Measurements from ENCODE around the gene HIVEP3. TPM values are rescaled to one million over a fixed set of nuclear protein-coding genes. Genes with fewer than 3 reads are reported as not detected.

Gene HIVEP3
- total RNA-seq, 1 donor from 2014 or later, result 11.0 TPM

DNA sequence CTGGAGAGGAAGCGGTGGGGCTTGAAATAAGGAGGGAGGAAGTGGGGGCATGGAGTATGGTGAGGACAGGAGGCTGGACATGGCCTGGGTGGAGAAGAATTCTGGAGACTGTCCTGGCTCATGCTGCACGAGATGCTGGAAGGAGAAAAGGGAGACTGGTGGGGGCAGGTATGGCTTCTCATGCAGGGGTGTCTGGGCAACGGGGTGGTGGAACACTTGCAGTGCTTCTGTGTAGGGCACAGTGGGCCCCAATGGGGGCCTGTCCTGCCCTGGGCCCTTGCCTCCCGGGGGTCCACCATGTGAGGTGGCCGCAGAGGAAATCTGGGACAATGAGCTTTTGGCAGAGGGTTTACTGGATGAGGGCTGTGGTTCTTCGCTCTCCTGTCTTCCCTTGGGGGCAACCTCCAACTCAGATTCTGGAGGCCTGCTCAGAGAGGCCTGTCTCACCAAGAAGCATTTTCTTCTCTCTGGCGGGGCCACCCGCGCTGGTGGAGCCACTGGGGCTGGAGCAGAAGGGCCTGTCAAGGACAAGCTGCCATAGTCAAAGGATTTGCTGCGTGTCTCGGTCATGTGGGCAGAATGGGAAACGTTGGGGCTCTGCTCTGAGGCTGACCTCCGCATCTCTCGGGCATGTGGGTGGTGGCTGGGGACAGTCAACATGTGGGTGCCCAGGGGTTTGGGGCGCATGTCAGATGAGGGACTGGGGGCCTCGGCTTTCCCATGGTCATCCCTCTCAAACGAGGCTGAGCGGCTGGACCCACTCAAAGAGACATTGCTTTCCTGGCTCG, 337.3 kb downstream of the HIVEP3 start:
- ATAC-seq (no peak), DNase-seq (ENCODE audit: low spot score) (no peak)
- intact Hi-C loops (cut with DNase I), result no loop called here

DNA sequence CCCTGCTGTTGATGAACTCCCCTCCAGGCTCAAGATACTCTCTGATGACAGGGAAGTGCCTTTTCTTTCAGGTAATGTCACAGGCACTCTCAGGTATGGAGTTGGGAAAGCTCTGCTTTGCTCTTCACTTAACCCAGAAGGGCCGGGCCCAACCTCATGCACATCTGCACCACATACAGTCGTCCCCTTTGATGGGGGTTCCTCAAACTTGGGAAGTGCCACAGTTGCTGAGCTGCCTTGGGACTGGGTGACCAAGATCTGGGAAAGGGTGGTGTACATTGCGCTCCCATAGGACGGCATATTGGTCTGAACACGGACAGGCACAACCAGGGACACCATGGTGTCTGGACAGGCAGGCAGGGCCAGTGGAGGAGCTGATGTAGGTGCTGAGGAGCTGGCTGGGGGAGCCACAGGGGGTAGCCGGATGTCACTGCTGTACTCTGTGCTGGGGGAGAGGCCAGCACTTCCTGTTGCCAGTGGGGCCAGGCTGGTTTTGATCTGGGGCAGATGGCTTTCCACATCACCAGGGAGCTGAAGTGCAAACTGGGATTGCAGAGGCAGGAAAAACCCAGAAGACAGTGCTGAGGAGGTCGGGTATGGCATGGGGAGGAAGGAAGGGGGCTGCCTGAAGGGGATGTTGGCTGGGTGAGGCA, 338.1 kb downstream of the HIVEP3 start:
- intact Hi-C loops (cut with DNase I), result no loop called here
- DNase-seq (ENCODE audit: low spot score), result no peak

GRCh38 chr1:41580021-41580420, 338.7 kb downstream of the HIVEP3 start:
- intact Hi-C loops (cut with DNase I), result no loop called here
- ATAC-seq, result no peak
- no peak for DNase-seq (ENCODE audit: low spot score)

More for the DNA sequence above, 338.1 kb downstream of the HIVEP3 start:
- no peak for ATAC-seq

DNA sequence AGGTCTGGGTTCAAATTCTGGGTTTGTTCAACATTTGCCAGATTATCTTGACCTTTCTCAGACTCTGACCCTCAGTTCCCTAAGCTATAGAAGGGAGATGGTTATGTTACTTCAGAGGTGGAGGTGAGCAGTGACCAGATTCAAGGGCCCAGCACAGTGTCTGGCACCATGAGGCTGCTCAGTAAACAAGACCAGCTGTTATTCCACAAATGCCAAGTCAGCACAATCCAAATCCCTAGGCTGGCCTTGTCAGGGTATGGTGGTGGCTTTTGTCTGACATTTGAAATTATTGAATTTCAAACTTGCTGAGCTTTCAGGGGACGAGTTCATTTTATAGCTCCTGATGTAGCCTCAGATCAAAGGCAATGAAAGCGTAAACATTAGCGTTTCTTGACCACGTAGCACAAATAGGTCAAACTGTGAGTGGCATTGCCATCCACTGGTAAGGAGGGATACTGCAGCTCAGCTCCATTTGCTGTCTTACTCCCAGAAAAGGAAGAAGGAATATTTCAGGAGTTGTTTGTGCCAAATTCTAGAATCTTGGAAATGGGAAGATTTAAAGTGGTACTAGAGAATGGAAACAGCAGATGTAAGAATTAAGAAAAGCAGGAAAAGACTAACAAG, 339.9 kb downstream of the HIVEP3 start:
- intact Hi-C loops (cut with DNase I), result loop anchor here (10.0 kb wide), 1 partner anchor 186 kb away; no protein-coding TSS in a partner anchor
- DNase-seq (ENCODE audit: low spot score), result no peak
- ATAC-seq, result no peak

- DNase-seq (ENCODE audit: low spot score) (no peak), ATAC-seq (no peak)
- intact Hi-C loops (cut with DNase I), result loop anchor here (10.0 kb wide), 1 partner anchor 188 kb away; no protein-coding TSS in a partner anchor
Measured at GRCh38 chr1:41576620-41577019, 342.1 kb downstream of the HIVEP3 start.

- intact Hi-C loops (cut with DNase I), result loop anchor here (10.0 kb wide), 1 partner anchor 189 kb away; no protein-coding TSS in a partner anchor
- ATAC-seq (no peak), DNase-seq (ENCODE audit: low spot score) (no peak)
Measured at GRCh38 chr1:41576206-41576605, 342.5 kb downstream of the HIVEP3 start.

GRCh38 chr1:41574842-41575241, 343.9 kb downstream of the HIVEP3 start:
- no peak for ATAC-seq

GRCh38 chr1:41573785-41574713, 344.7 kb downstream of the HIVEP3 start:
- DNase-seq (ENCODE audit: low spot score) (peak; percentile 93), ATAC-seq (peak; percentile 94)
- intact Hi-C loops (cut with DNase I), result loop anchor here (10.0 kb wide), 1 partner anchor 191 kb away; no protein-coding TSS in a partner anchor

More at GRCh38 chr1:41574842-41575241, 343.9 kb downstream of the HIVEP3 start:
- DNase-seq (ENCODE audit: low spot score), result no peak
- intact Hi-C loops (cut with DNase I), result loop anchor here (10.0 kb wide), 1 partner anchor 190 kb away; no protein-coding TSS in a partner anchor

DNA sequence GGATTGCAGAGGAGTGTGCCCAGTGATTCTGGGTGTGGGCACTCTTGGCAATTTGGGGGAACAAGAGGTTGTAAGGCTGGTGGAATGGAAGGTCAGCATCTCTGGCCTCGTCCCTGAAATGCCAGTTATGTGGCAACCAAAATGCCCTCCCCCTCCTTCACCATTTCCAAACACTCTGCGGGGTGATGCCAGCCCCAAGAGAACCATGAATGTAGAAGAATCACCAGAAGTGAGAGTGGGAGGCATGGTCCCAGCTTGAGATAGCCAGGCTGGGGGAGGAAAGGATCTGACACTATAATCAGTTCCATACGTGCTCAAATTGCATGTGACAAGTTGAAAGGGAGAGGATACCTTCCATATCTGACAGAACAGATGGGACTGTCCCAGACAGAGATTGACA, 345.5 kb downstream of the HIVEP3 start:
- DNase-seq (ENCODE audit: low spot score) (no peak), ATAC-seq (no peak)
- intact Hi-C loops (cut with DNase I), result loop anchor here (10.0 kb wide), 1 partner anchor 192 kb away; no protein-coding TSS in a partner anchor

DNA sequence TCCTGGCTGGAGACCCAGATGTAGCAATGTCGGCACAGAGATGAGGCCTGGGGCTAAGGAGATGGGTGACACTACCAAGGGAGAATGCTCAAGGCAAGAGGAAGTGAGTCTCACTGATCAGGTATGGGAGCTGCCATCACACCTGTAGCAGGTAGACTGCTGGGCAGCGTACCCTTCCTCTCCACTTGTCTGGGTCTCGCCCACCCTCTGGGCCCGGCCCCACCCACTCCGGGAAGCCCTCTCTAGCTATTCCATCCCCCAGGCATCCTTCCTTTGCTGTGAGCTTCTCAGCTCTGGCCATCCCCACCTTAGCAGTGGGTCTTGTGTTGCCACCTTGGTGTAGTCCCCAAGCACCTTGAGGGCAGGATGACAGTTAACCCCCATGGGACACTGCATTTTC, 346.5 kb downstream of the HIVEP3 start:
- intact Hi-C loops (cut with DNase I), result loop anchor here (10.0 kb wide), 1 partner anchor 193 kb away; no protein-coding TSS in a partner anchor
- no peak for DNase-seq (ENCODE audit: low spot score)

GRCh38 chr1:41571041-41571440, 347.7 kb downstream of the HIVEP3 start:
- DNase-seq (ENCODE audit: low spot score) (no peak), ATAC-seq (no peak)
- intact Hi-C loops (cut with DNase I), result loop anchor here (10.0 kb wide), 1 partner anchor 194 kb away; no protein-coding TSS in a partner anchor

More for the DNA sequence above, 346.5 kb downstream of the HIVEP3 start:
- no peak for ATAC-seq

GRCh38 chr1:41568204-41568603, 350.5 kb downstream of the HIVEP3 start:
- no peak for ATAC-seq
- DNase-seq (ENCODE audit: low spot score), result no peak
- intact Hi-C loops (cut with DNase I), result no loop called here

DNA sequence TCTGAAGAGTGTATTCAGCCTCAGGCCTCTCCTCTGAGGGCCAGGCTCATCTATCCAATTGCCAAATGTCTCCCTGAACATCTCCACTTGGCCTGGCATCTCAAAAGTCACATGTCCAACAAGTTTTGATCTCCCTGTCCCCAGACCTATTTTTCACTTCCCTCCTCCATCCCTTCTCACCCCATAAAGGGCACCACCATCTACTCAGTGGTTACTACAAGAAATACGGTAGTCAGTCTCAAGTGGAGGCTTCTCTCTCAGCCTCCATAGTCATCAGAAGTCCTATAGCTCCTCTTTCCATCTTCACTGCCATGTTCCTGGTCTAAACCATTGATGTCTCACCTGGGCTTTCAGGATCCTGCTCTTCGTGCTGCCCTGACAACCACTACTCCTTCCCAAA, 351.8 kb downstream of the HIVEP3 start:
- ATAC-seq (no peak), DNase-seq (ENCODE audit: low spot score) (peak; percentile 4)
- intact Hi-C loops (cut with DNase I), result no loop called here

GRCh38 chr1:41566274-41566885, 352.3 kb downstream of the HIVEP3 start:
- intact Hi-C loops (cut with DNase I), result no loop called here
- ATAC-seq, result no peak
- peak; percentile 21 for DNase-seq (ENCODE audit: low spot score)

- peak; percentile 19 for DNase-seq (ENCODE audit: low spot score)
- ATAC-seq, result no peak
- intact Hi-C loops (cut with DNase I), result no loop called here
Measured at GRCh38 chr1:41564741-41565475, 353.8 kb downstream of the HIVEP3 start.

DNA sequence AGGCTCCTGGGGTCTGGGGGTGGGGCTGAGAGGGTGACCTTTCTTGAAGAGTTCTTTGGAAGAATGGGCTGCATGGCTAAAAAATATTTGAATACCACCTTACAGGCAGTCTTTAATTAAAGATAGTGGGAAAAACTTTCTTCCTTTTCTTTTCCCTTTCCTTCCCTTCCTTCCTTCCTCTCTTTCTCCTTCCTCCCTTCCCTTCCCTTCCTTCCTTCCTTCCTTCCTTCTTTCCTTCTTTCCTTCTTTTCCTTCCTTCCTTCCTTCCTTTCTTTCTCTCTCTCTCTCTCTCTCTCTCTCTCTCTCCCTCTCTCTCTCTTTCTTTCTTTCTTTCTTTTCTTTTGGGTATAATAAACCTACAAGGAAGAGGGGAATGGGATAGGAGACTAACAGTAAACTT, 356.4 kb downstream of the HIVEP3 start:
- no peak for DNase-seq (ENCODE audit: low spot score)

DNA sequence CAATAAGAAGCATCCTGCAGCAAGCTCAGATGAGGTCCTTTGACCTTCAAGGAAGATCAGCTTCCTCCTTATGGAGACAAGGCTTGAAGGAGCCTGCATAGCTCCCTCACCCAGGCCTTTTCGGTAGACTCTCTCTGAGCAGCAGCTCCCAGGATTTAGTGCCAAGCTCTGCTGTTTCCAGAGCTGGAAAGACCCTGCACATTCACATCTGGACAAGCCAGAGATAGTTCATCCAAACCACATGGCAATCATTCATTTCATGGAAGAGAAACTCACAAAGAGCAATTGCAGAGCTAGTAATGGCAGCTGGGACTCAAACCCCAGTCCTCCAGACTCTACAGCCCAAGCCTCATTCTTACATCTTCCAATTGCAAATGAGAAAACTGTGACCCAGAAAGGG, 357.8 kb downstream of the HIVEP3 start:
- intact Hi-C loops (cut with DNase I), result no loop called here
- DNase-seq (ENCODE audit: low spot score) (no peak), ATAC-seq (no peak)

More for the DNA sequence above, 356.4 kb downstream of the HIVEP3 start:
- ATAC-seq, result no peak
- intact Hi-C loops (cut with DNase I), result no loop called here

Data from sciatic nerve (tissue), 2 donors.